NT2/D1 (cell line): ENCODE measurements around the gene ITGBL1.

Source experiments
- SUZ12 ChIP-seq: IDR thresholded peaks from 2 replicates; pipeline ENCODE4 v1.6.1; 2011; ENCODE audit not compliant: insufficient read length, insufficient read depth; ENCODE audit errors: extremely low read depth
- YY1 ChIP-seq: IDR thresholded peaks from 2 replicates; pipeline ENCODE4 v1.6.1; 2011; ENCODE audit not compliant: insufficient read length, insufficient read depth
- ZNF274 ChIP-seq: IDR thresholded peaks from 2 replicates; pipeline ENCODE4 v1.6.1; 2011; ENCODE audit warnings: mild to moderate bottlenecking, low read depth, low read length

DNA sequence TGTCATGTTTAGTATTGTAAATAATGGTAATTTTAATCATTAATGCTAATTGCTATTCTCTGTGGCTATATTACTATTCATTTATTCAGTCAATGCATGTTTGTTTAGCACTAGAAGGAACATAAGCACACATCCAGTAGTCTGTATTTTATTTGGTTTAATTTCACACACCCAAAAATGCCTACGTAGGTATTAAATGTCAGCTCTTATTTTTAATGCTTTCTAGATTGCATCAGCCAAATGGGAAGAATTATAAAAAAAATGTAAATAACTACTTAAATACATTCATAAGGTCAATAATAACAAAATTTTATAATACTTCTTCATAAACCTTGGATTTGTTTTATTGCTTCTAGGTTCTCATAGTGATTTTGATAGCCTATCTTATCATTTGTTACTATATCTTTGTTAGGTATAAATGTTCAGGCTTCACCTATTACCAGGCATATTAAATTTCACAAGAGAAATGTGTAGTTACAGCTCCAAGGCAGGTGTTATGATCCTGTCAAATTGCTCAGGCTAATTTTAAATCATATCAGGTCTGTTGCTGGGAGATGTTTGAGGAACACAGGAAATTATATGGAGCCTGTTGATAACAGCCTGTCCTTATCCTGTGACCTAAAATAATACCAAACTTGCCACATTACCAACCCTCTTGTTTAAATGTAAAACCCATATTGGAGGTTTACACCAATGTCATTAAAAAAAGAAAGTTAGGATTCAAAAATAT lies 34.4 kb downstream of the ITGBL1 start:
- no peak for TF ChIP-seq ZNF274
- no peak for TF ChIP-seq YY1
- no peak for TF ChIP-seq SUZ12
